ENCODE measurements around the gene WLS.

- TF ChIP-seq GATA3 (IDR thresholded peaks at IDR 0.05; ENCODE audit: low read depth, low read length) (no peak), GATA2 (IDR thresholded peaks at IDR 0.05; ENCODE audit: low read depth, low read length) (no peak)
Measured at GRCh38 chr1:68237040-68237439, 4.7 kb upstream of the WLS start.
